Muscle of leg (tissue), 11 donors: Measurements from ENCODE around the gene TMEM121B. TPM values are rescaled to one million over a fixed set of nuclear protein-coding genes. Genes with fewer than 3 reads are reported as not detected.

ENCODE experiments used
- DNase-seq: peaks from one replicate; pipeline ENCODE4 v3.0.0; 2013
- H3K27ac ChIP-seq: one replicate; pipeline ENCODE4 v1.5.1; 2013; ENCODE audit warnings: mild to moderate bottlenecking, low read length, control low read depth
- H3K27me3 ChIP-seq: one replicate; pipeline ENCODE4 v1.6.1; 2013; ENCODE audit warnings: low read length; ENCODE audit not compliant: control insufficient read depth, insufficient read depth
- H3K36me3 ChIP-seq: one replicate; pipeline ENCODE4 v1.6.1; 2013; ENCODE audit warnings: low read length; ENCODE audit not compliant: control insufficient read depth, insufficient read depth
- H3K4me1 ChIP-seq: one replicate; pipeline ENCODE4 v1.6.1; 2013; ENCODE audit warnings: low read length; ENCODE audit not compliant: control insufficient read depth, insufficient read depth
- H3K4me3 ChIP-seq: one replicate; pipeline ENCODE4 v1.5.1; 2013; ENCODE audit warnings: low read length, control low read depth
- H3K9me3 ChIP-seq: replicated peaks from 2 replicates; pipeline ENCODE4 v1.6.1; 2013; ENCODE audit warnings: low read depth, low read length; ENCODE audit not compliant: control insufficient read depth
- WGBS: methylation state at CpG from one replicate; pipeline ENCODE4 v1.1.5; 2013; ENCODE audit warnings: missing lambda C conversion rate; ENCODE audit not compliant: insufficient coverage; 5-methylcytosine and 5-hydroxymethylcytosine counted together
- polyA plus RNA-seq, 8 donors: library from polyadenylated mRNA; unstranded; fragments of 120-200 nt; gene quantifications; one replicate each; pipeline versions ENCODE4 v1.2.1 to v1.2.3, GENCODE V29; 2013; ENCODE audit warnings: inconsistent platforms in 1 of 8, low replicate concordance in 1 of 8; ENCODE audit not compliant: insufficient read length in 8 of 8, insufficient read depth in 1 of 8
- total RNA-seq: library from RNA; stranded (reverse); fragments of 120-200 nt; gene quantifications from one replicate; pipeline ENCODE4 v1.2.4, GENCODE V29; 2013

The TMEM121B gene
- total and polyA plus RNA-seq, 9 donors = 1.2 to 5.8 (median 3.5) TPM

DNA sequence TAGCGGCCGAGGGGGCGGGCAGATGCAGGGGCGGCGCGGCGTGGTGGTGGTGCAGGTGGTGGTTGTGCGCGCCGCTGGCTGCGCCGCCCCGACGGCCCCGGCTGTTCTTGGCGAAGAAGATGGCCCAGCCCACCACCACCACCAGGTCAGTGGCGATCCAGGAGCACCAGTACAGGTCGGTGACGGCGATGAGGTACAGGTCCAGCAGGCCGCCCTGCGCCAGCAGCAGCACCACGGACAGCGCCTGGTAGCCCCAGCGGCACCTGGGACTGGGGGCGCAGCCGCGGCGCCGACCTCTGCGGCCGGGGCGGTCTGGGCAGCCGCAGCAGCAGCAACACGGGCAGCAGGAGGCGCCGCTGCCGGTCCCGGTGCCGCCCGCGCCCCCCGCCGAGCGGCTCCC lies 879 bp downstream of the TMEM121B start:
- under 1% methylated on average over 40 of the region's 45 CpGs for WGBS
- Histone ChIP-seq H3K27ac (no peak overlapping the region), H3K4me1 (peaks cover 35% of the 10 kb centered on the region), H3K4me3 (peak overlapping the region; percentile 51), H3K36me3 (no peaks in the 10 kb centered on the region), H3K9me3 (no peaks in the 10 kb centered on the region), H3K27me3 (peaks cover 21% of the 10 kb centered on the region)
- DNase-seq = peak; percentile 75

DNA sequence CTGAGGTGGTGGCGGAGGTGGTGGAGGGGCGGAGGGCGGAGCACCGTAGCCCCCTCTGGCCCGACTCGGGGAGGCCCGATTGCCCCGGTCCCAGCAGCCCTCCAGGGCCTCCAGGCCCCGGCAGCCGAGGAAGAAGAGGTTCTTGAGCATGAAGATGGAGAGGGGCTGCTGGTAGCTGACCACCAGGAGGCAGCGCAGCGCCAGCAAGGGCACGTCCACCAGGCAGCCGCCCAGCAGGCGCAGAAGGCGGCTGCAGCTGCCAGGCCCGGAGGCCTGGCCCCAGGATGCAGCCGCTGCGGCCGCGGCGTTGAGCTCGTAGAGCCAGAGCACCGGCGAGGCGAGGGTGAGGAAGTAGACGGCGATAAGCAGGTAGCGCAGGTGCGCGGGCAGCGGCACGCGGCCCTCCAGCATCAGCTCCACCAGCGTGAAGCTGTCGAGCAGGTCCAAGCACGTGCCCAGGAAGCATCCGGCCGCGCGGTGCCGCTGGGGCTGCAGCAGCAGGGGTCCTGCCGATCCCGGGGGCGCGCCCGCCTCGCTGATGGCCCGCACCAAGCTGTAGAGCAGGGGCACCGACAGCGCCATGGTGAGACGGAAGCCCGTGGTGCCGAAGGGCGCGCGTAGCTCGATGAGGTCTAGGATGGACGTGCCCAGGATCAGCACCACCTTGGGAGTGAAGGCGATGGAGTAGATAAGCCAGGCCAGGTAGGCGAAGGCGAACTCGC lies 1.5 kb downstream of the TMEM121B start:
- H3K9me3 ChIP-seq = no peaks in the 10 kb centered on the region
- 18% methylated on average over 58 of the region's 63 CpGs for WGBS
- no peaks in the 10 kb centered on the region for H3K36me3 ChIP-seq
- no peak for DNase-seq
- H3K4me1 ChIP-seq = peaks cover 35% of the 10 kb centered on the region
- H3K4me3 ChIP-seq = no peak overlapping the region
- H3K27me3 ChIP-seq = peaks cover 21% of the 10 kb centered on the region
- no peak overlapping the region for H3K27ac ChIP-seq

DNA sequence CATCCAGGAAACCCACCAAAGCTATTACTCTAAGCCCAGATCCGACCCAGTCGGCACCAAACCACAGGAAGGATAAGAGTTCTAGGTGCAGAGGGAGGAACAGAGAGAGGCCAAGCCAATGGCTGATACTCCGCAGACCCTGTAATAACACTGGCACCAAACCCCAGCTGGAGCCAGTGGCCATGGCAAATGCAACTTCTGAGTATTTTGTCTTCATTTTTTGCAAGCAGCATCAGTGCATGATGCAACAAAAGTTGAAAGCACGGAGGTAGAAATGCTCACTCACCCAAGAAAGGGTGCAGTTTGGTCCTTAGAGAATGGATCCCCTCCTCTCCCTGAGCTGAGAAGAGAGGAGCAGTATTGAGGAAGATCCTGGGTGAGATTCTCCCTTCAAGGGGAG lies 2.8 kb downstream of the TMEM121B start:
- Histone ChIP-seq H3K27ac (no peak overlapping the region), H3K4me1 (peaks cover 35% of the 10 kb centered on the region), H3K9me3 (no peaks in the 10 kb centered on the region), H3K4me3 (no peak overlapping the region), H3K36me3 (no peaks in the 10 kb centered on the region), H3K27me3 (peaks cover 19% of the 10 kb centered on the region)
- no peak for DNase-seq
- 73% methylated on average over 4 of the region's 4 CpGs for WGBS

GRCh38 chr22:17117890-17118289 lies 3.3 kb downstream of the TMEM121B start:
- DNase-seq = peak; percentile 46
- no CpG with 5 or more reads among the region's 4 CpGs for WGBS
- Histone ChIP-seq H3K27ac (no peak overlapping the region), H3K27me3 (peaks cover 18% of the 10 kb centered on the region), H3K4me1 (peaks cover 35% of the 10 kb centered on the region), H3K4me3 (no peak overlapping the region), H3K36me3 (no peaks in the 10 kb centered on the region), H3K9me3 (no peaks in the 10 kb centered on the region)

DNA sequence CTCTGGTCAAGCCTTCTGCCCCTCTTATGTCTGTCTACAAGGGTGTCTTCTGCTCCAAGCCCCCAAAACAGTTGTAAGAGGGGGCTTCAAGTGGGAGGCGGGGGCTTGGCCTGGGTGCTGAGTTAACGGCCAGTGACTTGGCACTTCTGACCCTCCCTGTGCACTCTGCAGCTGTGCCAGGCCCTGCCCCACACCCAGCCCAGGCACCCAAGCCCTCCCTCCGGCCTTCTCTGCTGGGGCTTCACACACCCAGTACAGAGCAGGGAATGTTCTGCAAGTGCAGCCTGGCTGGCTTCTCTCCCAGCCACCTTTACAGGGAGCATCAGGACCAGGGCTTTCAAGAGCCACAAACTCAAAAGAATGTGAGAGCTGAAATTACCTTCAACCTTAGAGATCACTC lies 3.8 kb downstream of the TMEM121B start:
- WGBS = 45% methylated on average over 1 of the region's 3 CpGs
- Histone ChIP-seq H3K4me1 (peaks cover 35% of the 10 kb centered on the region), H3K27me3 (peaks cover 16% of the 10 kb centered on the region)

GRCh38 chr22:17116572-17117330 lies 4.4 kb downstream of the TMEM121B start:
- H3K27ac ChIP-seq = no peak overlapping the region
- H3K9me3 ChIP-seq = no peaks in the 10 kb centered on the region
- no peak for DNase-seq
- 44% methylated on average over 6 of the region's 6 CpGs for WGBS
- peaks cover 29% of the 10 kb centered on the region for H3K4me1 ChIP-seq
- peaks cover 10% of the 10 kb centered on the region for H3K27me3 ChIP-seq
- H3K4me3 ChIP-seq = no peak overlapping the region
- no peaks in the 10 kb centered on the region for H3K36me3 ChIP-seq

More for the DNA sequence above, 3.8 kb downstream of the TMEM121B start:
- Histone ChIP-seq H3K9me3 (no peaks in the 10 kb centered on the region), H3K4me3 (no peak overlapping the region), H3K36me3 (no peaks in the 10 kb centered on the region), H3K27ac (no peak overlapping the region)
- DNase-seq = no peak

- Histone ChIP-seq H3K4me3 (no peak overlapping the region), H3K4me1 (peaks cover 24% of the 10 kb centered on the region)
- WGBS = no CpG with 5 or more reads among the region's 5 CpGs
Measured at GRCh38 chr22:17115945-17116565, 5.1 kb downstream of the TMEM121B start.

GRCh38 chr22:17115236-17115635 lies 5.9 kb downstream of the TMEM121B start:
- Histone ChIP-seq H3K9me3 (no peaks in the 10 kb centered on the region), H3K27ac (no peak overlapping the region), H3K4me1 (peaks cover 24% of the 10 kb centered on the region), H3K36me3 (no peaks in the 10 kb centered on the region), H3K27me3 (peaks cover 6% of the 10 kb centered on the region), H3K4me3 (no peak overlapping the region)
- DNase-seq = no peak
- WGBS = 31% methylated on average over 2 of the region's 4 CpGs

More at GRCh38 chr22:17115945-17116565, 5.1 kb downstream of the TMEM121B start:
- peaks cover 6% of the 10 kb centered on the region for H3K27me3 ChIP-seq
- no peak for DNase-seq
- no peaks in the 10 kb centered on the region for H3K36me3 ChIP-seq
- no peaks in the 10 kb centered on the region for H3K9me3 ChIP-seq
- no peak overlapping the region for H3K27ac ChIP-seq

DNA sequence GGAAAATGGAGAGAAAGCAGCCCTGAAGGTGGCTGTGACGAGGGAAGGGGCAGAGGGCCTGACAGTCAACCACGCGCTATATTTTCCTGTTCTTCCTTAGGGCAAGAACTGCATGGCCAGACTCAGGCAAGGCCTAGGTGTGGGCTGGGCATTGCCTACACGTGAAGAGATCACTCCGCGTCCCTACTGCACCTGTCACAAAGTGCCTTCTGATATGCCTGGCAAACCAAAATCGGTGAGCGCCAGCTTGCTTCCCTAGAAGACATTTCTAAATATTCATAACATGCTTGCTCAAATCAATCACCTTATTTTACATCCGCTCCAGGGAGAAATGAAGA lies 6.3 kb downstream of the TMEM121B start:
- no peaks in the 10 kb centered on the region for H3K9me3 ChIP-seq
- no peaks in the 10 kb centered on the region for H3K36me3 ChIP-seq
- H3K27me3 ChIP-seq = peaks cover 6% of the 10 kb centered on the region
- no peak overlapping the region for H3K4me3 ChIP-seq
- 75% methylated on average over 5 of the region's 9 CpGs for whole genome bisulfite sequencing
- no peak overlapping the region for H3K27ac ChIP-seq
- DNase-seq = no peak
- peaks cover 24% of the 10 kb centered on the region for H3K4me1 ChIP-seq

GRCh38 chr22:17114173-17114897 lies 6.8 kb downstream of the TMEM121B start:
- no peak for DNase-seq
- Histone ChIP-seq H3K27ac (no peak overlapping the region), H3K36me3 (peaks cover 4% of the 10 kb centered on the region), H3K9me3 (no peaks in the 10 kb centered on the region), H3K4me3 (no peak overlapping the region), H3K4me1 (peaks cover 22% of the 10 kb centered on the region), H3K27me3 (peaks cover 3% of the 10 kb centered on the region)
- 65% methylated on average over 11 of the region's 13 CpGs for WGBS
